ENCODE results near the gene OLFM4. TPM values are rescaled to one million over a fixed set of nuclear protein-coding genes. Genes with fewer than 3 reads are reported as not detected.
"Not testable (repeated sequence)": the region's sequence is repeated elsewhere in the genome, so short reads cannot be mapped to it uniquely, and the experiment has no call there.

OLFM4 gene
- total RNA-seq, 1 donor from 2014 or later = 4.3 TPM

- DNase-seq (ENCODE audit: low spot score) = not testable (repeated sequence)
These were observed 14.6 kb upstream of the OLFM4 start for GRCh38 chr13:53014018-53014417.

- no peak for DNase-seq (ENCODE audit: low spot score)
These were observed 13.8 kb upstream of the OLFM4 start for GRCh38 chr13:53014495-53015443.

- DNase-seq (ENCODE audit: low spot score) = no peak
These were observed 12.6 kb upstream of the OLFM4 start for GRCh38 chr13:53015971-53016370.

- no peak for DNase-seq (ENCODE audit: low spot score)
These were observed 11.1 kb upstream of the OLFM4 start for GRCh38 chr13:53017433-53017970.

- DNase-seq (ENCODE audit: low spot score) = no peak
These were observed 9.6 kb upstream of the OLFM4 start for GRCh38 chr13:53018690-53019647.

GRCh38 chr13:53020764-53021335, 7.8 kb upstream of the OLFM4 start:
- no peak for DNase-seq (ENCODE audit: low spot score)

GRCh38 chr13:53023246-53023645, 5.4 kb upstream of the OLFM4 start:
- DNase-seq (ENCODE audit: low spot score) = no peak

GRCh38 chr13:53028063-53028462, 550 bp upstream of the OLFM4 start:
- no peak for DNase-seq (ENCODE audit: low spot score)

GRCh38 chr13:53032849-53033248, 4.2 kb downstream of the OLFM4 start:
- DNase-seq (ENCODE audit: low spot score) = no peak

- DNase-seq (ENCODE audit: low spot score) = no peak
These were observed 10.4 kb downstream of the OLFM4 start for GRCh38 chr13:53038993-53039392.

- DNase-seq (ENCODE audit: low spot score) = no peak
These were observed 13.4 kb downstream of the OLFM4 start for GRCh38 chr13:53041968-53042516.

GRCh38 chr13:53042877-53043276, 14.3 kb downstream of the OLFM4 start:
- DNase-seq (ENCODE audit: low spot score) = no peak

GRCh38 chr13:53043398-53043797, 14.8 kb downstream of the OLFM4 start:
- peak; percentile 9 for DNase-seq (ENCODE audit: low spot score)

- peak; percentile 30 for DNase-seq (ENCODE audit: low spot score)
These were observed 16.6 kb downstream of the OLFM4 start for GRCh38 chr13:53045189-53045588.

GRCh38 chr13:53048880-53049279, 20.3 kb downstream of the OLFM4 start:
- DNase-seq (ENCODE audit: low spot score) = no peak

- DNase-seq (ENCODE audit: low spot score) = no peak
These were observed 21.5 kb downstream of the OLFM4 start for GRCh38 chr13:53050151-53050550.

- peak; percentile 53 for DNase-seq (ENCODE audit: low spot score)
These were observed 24.1 kb downstream of the OLFM4 start for GRCh38 chr13:53052675-53053074.

- DNase-seq (ENCODE audit: low spot score) = no peak
These were observed 26.0 kb downstream of the OLFM4 start for GRCh38 chr13:53054569-53054968.

GRCh38 chr13:53058065-53058679, 29.6 kb downstream of the OLFM4 start:
- DNase-seq (ENCODE audit: low spot score) = peak; percentile 91

GRCh38 chr13:53060840-53061490, 32.4 kb downstream of the OLFM4 start:
- DNase-seq (ENCODE audit: low spot score) = no peak

All from umbilical cord (tissue), 2 donors.